GM12874 (cell line): Measurements from ENCODE around the gene CHCHD3.

Experiments used
- TF ChIP-seq, protein P1 (sequence below): IDR thresholded peaks from 2 replicates; pipeline ENCODE4 v1.5.1; 2011; ENCODE audit warnings: low read depth, mild to moderate bottlenecking, control low read depth, low read length, moderate library complexity; ENCODE audit not compliant: insufficient read depth

CHCHD3 gene

DNA sequence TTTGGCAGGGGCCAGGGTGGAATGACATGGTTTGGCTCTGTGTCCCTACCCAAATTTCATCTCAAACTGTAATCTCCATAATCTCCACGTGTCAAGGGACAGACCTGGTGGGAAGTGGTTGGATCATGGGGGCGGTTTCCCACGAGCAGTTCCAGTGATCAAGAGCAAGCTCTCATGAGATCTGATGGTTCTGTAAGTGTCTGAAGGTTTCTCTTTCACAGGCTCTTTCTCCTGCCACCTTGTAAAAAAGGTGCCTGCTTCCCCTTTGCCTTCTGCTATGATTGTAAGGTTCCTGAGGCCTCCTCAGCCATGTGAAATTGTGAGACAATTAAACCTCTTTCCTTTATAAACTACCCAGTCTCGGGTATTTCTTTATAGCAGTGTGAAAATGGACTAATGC is 188.3 kb downstream of the CHCHD3 start:
- TF ChIP-seq, protein P1, sequence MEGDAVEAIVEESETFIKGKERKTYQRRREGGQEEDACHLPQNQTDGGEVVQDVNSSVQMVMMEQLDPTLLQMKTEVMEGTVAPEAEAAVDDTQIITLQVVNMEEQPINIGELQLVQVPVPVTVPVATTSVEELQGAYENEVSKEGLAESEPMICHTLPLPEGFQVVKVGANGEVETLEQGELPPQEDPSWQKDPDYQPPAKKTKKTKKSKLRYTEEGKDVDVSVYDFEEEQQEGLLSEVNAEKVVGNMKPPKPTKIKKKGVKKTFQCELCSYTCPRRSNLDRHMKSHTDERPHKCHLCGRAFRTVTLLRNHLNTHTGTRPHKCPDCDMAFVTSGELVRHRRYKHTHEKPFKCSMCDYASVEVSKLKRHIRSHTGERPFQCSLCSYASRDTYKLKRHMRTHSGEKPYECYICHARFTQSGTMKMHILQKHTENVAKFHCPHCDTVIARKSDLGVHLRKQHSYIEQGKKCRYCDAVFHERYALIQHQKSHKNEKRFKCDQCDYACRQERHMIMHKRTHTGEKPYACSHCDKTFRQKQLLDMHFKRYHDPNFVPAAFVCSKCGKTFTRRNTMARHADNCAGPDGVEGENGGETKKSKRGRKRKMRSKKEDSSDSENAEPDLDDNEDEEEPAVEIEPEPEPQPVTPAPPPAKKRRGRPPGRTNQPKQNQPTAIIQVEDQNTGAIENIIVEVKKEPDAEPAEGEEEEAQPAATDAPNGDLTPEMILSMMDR = no peak

DNA sequence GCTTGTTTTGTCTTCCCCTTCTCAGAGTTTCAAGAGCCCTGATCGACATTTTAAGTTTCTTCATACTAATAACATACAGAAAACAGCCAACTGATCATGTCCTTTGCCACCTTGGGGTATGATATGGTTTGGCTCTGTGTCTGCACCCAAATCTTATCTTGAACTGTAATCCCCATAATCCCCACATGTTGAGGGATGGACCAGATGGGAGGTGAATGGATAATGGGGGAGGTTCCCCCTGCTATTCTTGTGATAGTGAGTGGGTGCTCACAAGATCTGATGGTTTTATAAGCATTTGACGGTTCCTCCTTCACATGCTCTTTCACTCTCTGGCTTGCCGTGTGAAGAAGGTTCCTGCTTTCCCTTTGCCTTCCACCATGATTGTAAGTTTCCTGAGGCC is 190.3 kb downstream of the CHCHD3 start:
- TF ChIP-seq, protein P1 = no peak

DNA sequence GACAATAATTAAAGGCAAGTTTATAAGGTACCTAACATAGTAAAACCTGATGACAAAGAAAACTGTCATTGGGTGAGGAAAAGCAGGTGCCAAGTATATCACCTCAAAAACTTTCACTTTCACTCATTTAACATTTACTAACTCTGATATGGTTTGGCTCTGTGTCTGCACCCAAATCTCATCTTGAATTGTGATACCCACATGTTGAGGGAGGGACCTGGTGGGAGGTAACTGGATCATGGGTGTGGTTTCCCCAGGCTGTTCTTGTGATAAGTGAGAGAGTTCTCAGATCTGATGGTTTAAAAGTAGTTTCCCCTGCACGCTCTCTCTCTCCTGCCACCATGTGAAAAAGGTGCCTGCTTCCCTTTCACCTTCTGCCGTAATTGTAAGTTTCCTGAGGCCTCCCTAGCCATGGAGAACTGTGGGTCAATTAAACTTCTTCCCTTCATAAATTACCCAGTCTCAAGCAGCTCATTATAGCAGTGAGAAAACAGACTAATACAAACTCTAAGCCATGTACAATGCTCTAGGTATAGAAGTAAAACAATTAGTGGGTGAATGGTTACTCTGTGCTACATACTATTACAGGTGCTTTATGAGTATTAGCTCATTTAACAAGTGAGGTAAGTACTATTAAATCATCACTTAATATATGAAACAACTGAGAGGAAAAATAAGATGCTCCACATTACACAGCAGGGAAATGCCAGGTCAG is 199.0 kb downstream of the CHCHD3 start:
- TF ChIP-seq, protein P1 = no peak

DNA sequence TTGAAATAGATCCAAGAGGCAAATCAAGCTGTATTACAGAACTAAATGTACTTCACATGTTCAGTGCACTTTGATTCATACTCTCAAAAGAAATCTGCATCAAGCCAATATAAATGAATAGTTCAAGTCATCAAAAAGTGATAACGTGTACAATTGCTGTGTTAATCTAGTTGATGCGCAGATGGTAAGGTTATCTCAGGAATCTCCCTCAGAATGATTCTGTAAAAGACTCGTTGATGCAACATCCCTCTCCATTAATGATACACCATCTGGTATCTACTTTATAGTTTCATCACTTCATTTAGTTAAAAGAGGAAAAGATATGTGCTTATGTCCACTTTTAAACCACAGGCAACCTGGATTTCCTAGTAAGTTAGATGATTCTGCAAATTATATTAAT is 200.6 kb downstream of the CHCHD3 start:
- TF ChIP-seq, protein P1 = no peak

DNA sequence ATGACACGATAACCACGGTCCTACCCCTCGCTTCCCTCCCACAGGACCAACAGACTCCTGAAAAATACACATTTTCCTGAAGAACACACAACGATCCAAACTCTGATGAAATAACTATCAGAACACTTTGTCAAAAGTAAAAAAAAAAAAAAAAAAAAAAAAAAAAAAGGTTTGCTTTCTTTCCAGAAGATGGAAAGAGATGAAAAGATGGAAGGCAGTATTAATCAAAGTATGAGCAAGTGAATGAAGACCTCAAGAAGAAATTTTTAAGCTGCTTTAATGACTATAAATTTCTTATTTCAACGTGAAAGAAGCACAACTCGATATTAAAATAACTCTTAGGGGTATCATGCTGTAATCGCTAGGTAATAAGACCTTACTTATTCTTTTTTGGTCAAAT is 202.3 kb downstream of the CHCHD3 start:
- TF ChIP-seq, protein P1 = no peak

DNA sequence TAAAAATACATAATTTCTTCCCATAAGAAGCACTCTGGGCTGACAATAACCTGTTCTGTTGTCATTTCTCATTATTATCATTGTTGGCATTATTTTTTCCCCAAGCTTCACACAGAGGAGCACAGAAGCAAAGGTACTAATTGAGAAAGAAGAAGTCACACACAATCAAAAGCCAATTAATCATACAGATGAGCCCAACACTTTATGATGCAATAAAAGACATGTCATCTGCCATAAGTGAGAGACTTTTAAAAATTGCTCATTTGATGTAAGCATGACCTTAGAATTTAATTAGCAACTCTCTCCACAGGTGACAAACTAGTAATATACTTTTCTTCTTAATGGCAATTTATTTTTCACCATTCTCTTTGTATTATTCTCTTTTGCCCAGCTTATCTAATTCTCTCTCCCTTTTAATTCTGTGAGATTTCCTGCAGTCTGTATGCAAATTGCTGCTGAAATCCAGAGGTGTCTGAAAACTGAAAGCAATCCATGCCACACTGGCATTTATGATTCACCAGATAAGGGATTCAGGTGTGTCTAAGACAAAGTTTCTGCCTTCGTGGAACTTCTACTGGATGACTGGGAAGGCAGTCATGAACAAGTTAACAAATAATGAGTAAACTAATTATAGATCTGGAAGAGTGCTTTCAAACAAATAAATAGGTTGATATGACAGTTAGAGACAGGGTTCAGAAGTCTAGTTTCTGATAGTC is 203.5 kb downstream of the CHCHD3 start:
- TF ChIP-seq, protein P1 = no peak

DNA sequence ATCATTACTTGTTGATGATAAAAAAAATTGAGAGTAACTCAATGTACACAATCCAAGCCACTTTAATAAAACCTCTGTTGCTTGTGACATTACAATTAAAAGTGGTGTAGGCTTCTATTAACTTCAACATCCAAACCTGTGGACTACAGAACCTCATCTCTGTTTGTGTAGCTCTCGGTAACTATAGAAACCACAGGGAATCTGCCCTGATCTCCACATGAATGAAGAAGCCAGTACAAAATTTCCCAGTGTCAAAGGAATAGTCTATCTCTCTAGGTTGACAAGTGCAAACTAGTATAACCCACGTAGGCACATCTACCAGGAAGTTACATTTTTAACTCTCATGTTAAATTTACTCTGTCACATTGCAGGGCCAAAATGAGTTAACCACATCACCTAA is 204.3 kb downstream of the CHCHD3 start:
- TF ChIP-seq, protein P1 = no peak
